ENCODE results near the gene KLC1. TPM values are rescaled to one million over a fixed set of nuclear protein-coding genes. Genes with fewer than 3 reads are reported as not detected.

The KLC1 gene
- total and polyA plus RNA-seq, 2 of the 13 experiments (the other 11 are each of a cell fraction or from before 2014, with no cell fraction given) = 53.2 to 63.5 TPM

DNA sequence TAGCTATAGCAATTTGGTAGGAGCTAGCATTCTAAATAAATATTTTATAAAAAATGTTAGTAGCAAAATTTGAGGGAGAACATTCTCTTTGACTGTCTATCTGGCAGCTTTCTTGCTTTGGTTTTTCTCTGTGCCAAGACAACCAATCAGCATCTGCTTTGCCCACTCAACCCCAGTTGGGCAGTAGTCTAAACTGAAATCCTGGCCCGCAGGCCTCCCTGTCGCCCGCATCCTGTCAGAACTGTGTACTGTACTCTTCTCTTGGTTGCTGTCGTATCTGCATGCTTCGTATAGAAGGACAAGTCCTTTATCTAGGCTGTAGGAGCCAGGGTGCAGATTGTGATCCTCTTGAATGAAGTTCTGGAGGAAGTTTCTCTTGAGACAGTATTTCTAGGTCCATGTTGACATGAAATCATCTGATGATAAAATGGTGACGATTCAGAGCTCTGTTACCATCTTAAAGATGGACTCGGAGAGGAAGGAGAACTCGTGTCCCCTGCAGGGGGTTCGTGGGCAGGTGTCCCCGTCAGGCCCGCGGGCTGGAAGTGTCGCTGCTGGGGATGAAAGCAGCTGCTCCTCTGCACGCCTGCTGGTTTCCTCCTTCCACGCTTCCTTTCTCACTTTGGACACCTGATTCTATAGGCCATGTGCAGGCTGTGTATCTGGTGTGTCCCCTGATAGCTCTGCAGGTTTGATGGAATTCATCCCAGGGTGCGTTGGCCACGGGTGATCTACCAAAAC, 51.6 kb downstream of the KLC1 start (continued):
- TF ChIP-seq ZBTB8A (CRISPR knock-in tag; IDR thresholded peaks at IDR 0.05; ENCODE audit: borderline replicate concordance, low read depth) (no peak), ARNT2 (CRISPR knock-in tag; IDR thresholded peaks at IDR 0.05; ENCODE audit: low read depth) (no peak), HOXA7 (CRISPR knock-in tag; IDR thresholded peaks at IDR 0.05) (no peak), TBP (CRISPR knock-in tag; IDR thresholded peaks at IDR 0.05) (no peak), ZNF589 (CRISPR knock-in tag; conservative IDR thresholded peaks at IDR 0.05) (no peak), ZNF503 (CRISPR knock-in tag; IDR thresholded peaks at IDR 0.05) (no peak), PAX8 (CRISPR knock-in tag; IDR thresholded peaks at IDR 0.05; ENCODE audit: borderline replicate concordance) (no peak), ZFP82 (CRISPR knock-in tag; IDR thresholded peaks at IDR 0.05; ENCODE audit: borderline replicate concordance) (no peak)
- TF ChIP-seq, protein P1, sequence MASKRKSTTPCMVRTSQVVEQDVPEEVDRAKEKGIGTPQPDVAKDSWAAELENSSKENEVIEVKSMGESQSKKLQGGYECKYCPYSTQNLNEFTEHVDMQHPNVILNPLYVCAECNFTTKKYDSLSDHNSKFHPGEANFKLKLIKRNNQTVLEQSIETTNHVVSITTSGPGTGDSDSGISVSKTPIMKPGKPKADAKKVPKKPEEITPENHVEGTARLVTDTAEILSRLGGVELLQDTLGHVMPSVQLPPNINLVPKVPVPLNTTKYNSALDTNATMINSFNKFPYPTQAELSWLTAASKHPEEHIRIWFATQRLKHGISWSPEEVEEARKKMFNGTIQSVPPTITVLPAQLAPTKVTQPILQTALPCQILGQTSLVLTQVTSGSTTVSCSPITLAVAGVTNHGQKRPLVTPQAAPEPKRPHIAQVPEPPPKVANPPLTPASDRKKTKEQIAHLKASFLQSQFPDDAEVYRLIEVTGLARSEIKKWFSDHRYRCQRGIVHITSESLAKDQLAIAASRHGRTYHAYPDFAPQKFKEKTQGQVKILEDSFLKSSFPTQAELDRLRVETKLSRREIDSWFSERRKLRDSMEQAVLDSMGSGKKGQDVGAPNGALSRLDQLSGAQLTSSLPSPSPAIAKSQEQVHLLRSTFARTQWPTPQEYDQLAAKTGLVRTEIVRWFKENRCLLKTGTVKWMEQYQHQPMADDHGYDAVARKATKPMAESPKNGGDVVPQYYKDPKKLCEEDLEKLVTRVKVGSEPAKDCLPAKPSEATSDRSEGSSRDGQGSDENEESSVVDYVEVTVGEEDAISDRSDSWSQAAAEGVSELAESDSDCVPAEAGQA (IDR thresholded peaks at IDR 0.05; ENCODE audit: low read depth) = no peak
- TF ChIP-seq, protein P1 (CRISPR knock-in tag; IDR thresholded peaks at IDR 0.05; ENCODE audit: borderline replicate concordance) = no peak

Data from HepG2 (cell line).